ENCODE results near the gene BBIP1. TPM values are rescaled to one million over a fixed set of nuclear protein-coding genes. Genes with fewer than 3 reads are reported as not detected.

The BBIP1 gene
- total RNA-seq, 2 experiments from 2014 or later: 36.4 to 43.9 TPM

Other genes starting within 250 kb of the BBIP1 start
- gene PDCD4, start 47.3 kb downstream of the BBIP1 start, total RNA-seq: 100 to 1,000 TPM; 123 to 141 TPM
- 10 to 100 TPM; 30.7 to 32.5 TPM for gene SHOC2, start 424 bp upstream of the BBIP1 start, total RNA-seq
- gene ADRA2A, start 157.8 kb upstream of the BBIP1 start, total RNA-seq: not detected